ENCODE data around the gene RGS6.

The RGS6 gene

GRCh38 chr14:72535485-72535884, 603.3 kb downstream of the RGS6 start:
- DNase-seq, result no peak

GRCh38 chr14:72538387-72538786, 606.2 kb downstream of the RGS6 start:
- DNase-seq, result no peak

- no peak for DNase-seq
These were observed 607.6 kb downstream of the RGS6 start for GRCh38 chr14:72539661-72540315.

- no peak for DNase-seq
These were observed 608.6 kb downstream of the RGS6 start for GRCh38 chr14:72540836-72541235.

GRCh38 chr14:72541546-72541945, 609.3 kb downstream of the RGS6 start:
- no peak for DNase-seq

GRCh38 chr14:72543341-72543740, 611.1 kb downstream of the RGS6 start:
- no peak for DNase-seq

- peak; percentile 65 for DNase-seq
These were observed 612.6 kb downstream of the RGS6 start for GRCh38 chr14:72544615-72545387.

- peak; percentile 87 for DNase-seq
These were observed 613.4 kb downstream of the RGS6 start for GRCh38 chr14:72545411-72546311.

- peak; percentile 80 for DNase-seq
These were observed 614.3 kb downstream of the RGS6 start for GRCh38 chr14:72546344-72547016.

- no peak for DNase-seq
These were observed 615.8 kb downstream of the RGS6 start for GRCh38 chr14:72547999-72548398.

GRCh38 chr14:72549026-72549425, 616.8 kb downstream of the RGS6 start:
- DNase-seq, result no peak

- no peak for DNase-seq
These were observed 617.6 kb downstream of the RGS6 start for GRCh38 chr14:72549854-72550253.

- no peak for DNase-seq
These were observed 618.3 kb downstream of the RGS6 start for GRCh38 chr14:72550513-72550912.

- DNase-seq, result no peak
These were observed 620.0 kb downstream of the RGS6 start for GRCh38 chr14:72552236-72552635.

GRCh38 chr14:72553161-72553560, 620.9 kb downstream of the RGS6 start:
- no peak for DNase-seq

- peak; percentile 39 for DNase-seq
These were observed 621.4 kb downstream of the RGS6 start for GRCh38 chr14:72553656-72554055.

- no peak for DNase-seq
These were observed 622.2 kb downstream of the RGS6 start for GRCh38 chr14:72554401-72554800.

GRCh38 chr14:72554994-72555608, 622.9 kb downstream of the RGS6 start:
- DNase-seq, result no peak

GRCh38 chr14:72555609-72556000, 623.4 kb downstream of the RGS6 start:
- no peak for DNase-seq

GRCh38 chr14:72557671-72558070, 625.4 kb downstream of the RGS6 start:
- DNase-seq, result no peak

GRCh38 chr14:72558721-72559120, 626.5 kb downstream of the RGS6 start:
- no peak for DNase-seq

GRCh38 chr14:72559202-72559601, 627.0 kb downstream of the RGS6 start:
- peak; percentile 55 for DNase-seq

Data from NCI-H2171 treated with DMSO at 0.1 percent for 48 hours (cell line).